Peyer's patch (tissue), 4 donors: ENCODE results near the gene YJU2. TPM values are rescaled to one million over a fixed set of nuclear protein-coding genes. Genes with fewer than 3 reads are reported as not detected.
"Not testable (repeated sequence)": the region's sequence is repeated elsewhere in the genome, so short reads cannot be mapped to it uniquely, and the experiment has no call there.

ENCODE experiments used
- DNase-seq, 3 donors: peaks; one replicate each; pipeline ENCODE4 v3.0.0-alpha.2; 2017 to 2019
- H3K27ac ChIP-seq, 4 donors: fragments of 200-600 bp; sonication (generic); one replicate each; pipeline ENCODE4 v1.5.1; 2016 to 2019
- H3K27me3 ChIP-seq, 2 donors: fragments of 200-600 bp; sonication (generic); one replicate each; pipeline ENCODE4 v1.5.1; 2019
- H3K36me3 ChIP-seq, 3 donors: fragments of 200-600 bp; sonication (generic); one replicate each; pipeline ENCODE4 v1.5.1; 2016 to 2019
- H3K4me1 ChIP-seq, 4 donors: fragments of 200-600 bp; sonication (generic); one replicate each; pipeline ENCODE4 v1.5.1; 2016 to 2019
- H3K4me3 ChIP-seq, 4 donors: fragments of 200-600 bp; sonication (generic); 1 replicate in 3 of 4; 2 replicates in 1 of 4; pipeline ENCODE4 v1.5.1; 2016 to 2019; ENCODE audit warnings: mild to moderate bottlenecking in 1 of 4
- H3K9me3 ChIP-seq, 4 donors: fragments of 200-600 bp; sonication (generic); one replicate each; pipeline ENCODE4 v1.5.1; 2016 to 2019; ENCODE audit warnings: mild to moderate bottlenecking in 1 of 4
- POLR2A ChIP-seq, 2 donors: fragments of 450-650 bp; IDR thresholded peaks; one replicate each; pipeline ENCODE4 v1.5.1; 2017; ENCODE audit warnings: antibody characterized with exemption in 2 of 2, mild to moderate bottlenecking in 2 of 2, moderate library complexity in 2 of 2
- total RNA-seq, 4 donors: library from RNA; depleted of rRNA; stranded (reverse); fragments of >200 nt; gene quantifications; one replicate each; pipeline ENCODE4 v1.1.0, GENCODE V29; 2016
- TF ChIP-seq, protein P1 (sequence below), 6 experiments: fragments of 450-650 bp in 4 of 6; fragments of 200-600 bp in 2 of 6; sonication (generic) in 1 of 6; IDR thresholded peaks; one replicate each; pipeline ENCODE4 v1.5.1; 2017 to 2019; ENCODE audit warnings: antibody characterized with exemption in 6 of 6, mild to moderate bottlenecking in 3 of 6, moderate library complexity in 1 of 6

YJU2 gene
- total RNA-seq, 4 donors from 2014 or later: 8.9 to 33.8 (median 24.1) TPM

DNA sequence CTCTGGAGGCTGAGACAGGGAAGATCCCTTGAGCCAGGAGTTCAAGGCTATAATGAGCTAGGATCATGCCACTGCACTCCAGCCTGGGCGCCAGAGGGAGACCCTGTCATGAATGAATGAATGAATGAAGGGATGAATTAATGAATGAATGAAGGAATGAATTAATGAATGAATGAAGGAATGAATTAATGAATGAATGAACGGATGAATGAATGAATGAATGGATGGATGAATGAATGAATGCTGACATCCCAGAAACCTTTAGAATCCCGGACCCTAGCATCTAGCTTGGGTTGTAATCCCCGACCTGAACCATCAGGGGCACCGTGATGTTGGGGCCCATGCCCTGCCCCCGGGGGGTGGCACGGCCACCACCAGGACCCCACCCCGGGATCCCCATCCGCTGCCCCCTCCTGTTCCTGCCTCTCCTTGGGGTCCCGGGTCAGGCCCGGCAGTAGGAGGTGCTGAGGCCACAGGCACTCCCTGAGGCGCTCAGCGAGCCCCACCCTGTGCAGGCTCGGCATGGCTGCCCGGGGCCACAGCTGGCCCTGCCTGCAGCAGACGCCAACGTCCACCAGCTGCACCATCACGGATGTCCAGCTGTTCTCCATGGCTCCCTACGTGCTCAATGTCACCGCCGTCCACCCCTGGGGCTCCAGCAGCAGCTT lies 14.1 kb upstream of the YJU2 start:
- H3K36me3 ChIP-seq: no peaks in the 10 kb centered on the region
- H3K4me1 ChIP-seq: peaks cover 0 to 8% (median 0%) of the 10 kb centered on the region in 4 donors
- no peak for DNase-seq
- no peak overlapping the region for H3K27ac ChIP-seq
- no peak overlapping the region for H3K4me3 ChIP-seq
- H3K27me3 ChIP-seq: no peaks in the 10 kb centered on the region
- H3K9me3 ChIP-seq: no peaks in the 10 kb centered on the region
- TF ChIP-seq POLR2A (IDR thresholded peaks at IDR 0.05): no peak
- TF ChIP-seq, protein P1, sequence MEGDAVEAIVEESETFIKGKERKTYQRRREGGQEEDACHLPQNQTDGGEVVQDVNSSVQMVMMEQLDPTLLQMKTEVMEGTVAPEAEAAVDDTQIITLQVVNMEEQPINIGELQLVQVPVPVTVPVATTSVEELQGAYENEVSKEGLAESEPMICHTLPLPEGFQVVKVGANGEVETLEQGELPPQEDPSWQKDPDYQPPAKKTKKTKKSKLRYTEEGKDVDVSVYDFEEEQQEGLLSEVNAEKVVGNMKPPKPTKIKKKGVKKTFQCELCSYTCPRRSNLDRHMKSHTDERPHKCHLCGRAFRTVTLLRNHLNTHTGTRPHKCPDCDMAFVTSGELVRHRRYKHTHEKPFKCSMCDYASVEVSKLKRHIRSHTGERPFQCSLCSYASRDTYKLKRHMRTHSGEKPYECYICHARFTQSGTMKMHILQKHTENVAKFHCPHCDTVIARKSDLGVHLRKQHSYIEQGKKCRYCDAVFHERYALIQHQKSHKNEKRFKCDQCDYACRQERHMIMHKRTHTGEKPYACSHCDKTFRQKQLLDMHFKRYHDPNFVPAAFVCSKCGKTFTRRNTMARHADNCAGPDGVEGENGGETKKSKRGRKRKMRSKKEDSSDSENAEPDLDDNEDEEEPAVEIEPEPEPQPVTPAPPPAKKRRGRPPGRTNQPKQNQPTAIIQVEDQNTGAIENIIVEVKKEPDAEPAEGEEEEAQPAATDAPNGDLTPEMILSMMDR (IDR thresholded peaks at IDR 0.05): no peak

DNA sequence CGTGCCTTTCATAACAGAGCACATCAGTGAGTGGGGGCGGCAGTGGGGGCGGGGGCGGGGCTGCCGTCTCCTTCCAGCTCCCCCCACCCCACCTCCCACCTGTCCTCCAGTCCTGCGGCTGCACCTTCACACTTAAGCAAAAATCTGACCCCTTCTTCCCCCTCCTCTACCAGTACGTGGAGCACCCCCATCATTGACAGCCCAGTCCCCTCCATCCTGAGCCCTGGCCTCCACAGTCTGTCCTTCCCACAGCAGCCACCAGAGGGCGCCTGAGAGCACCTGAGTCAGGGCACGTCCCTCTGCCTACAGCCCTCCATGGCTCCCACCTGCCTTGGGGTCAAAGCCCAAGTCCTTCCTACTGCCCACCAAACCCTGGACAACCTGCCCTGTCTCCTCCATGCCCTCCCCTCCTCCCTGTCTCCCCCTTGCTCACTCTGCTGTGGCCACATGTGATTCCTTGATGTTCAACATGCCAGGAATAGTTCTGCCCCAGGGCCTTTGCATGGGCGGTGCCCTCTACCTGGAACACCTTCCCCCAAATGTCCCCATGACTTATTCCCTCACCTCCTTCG lies 13.5 kb upstream of the YJU2 start:
- peak; percentile 45 to 68 (median 66) for DNase-seq
- no peak overlapping the region for H3K27ac ChIP-seq
- no peaks in the 10 kb centered on the region for H3K27me3 ChIP-seq
- H3K4me1 ChIP-seq: peaks cover 0 to 8% (median 0%) of the 10 kb centered on the region in 4 donors
- H3K4me3 ChIP-seq: no peak overlapping the region
- no peaks in the 10 kb centered on the region for H3K36me3 ChIP-seq
- no peaks in the 10 kb centered on the region for H3K9me3 ChIP-seq
- TF ChIP-seq, protein P1 (IDR thresholded peaks at IDR 0.05): peak in 5 of 6 experiments; percentile 31 to 58 (median 49)
- TF ChIP-seq POLR2A (IDR thresholded peaks at IDR 0.05): no peak

DNA sequence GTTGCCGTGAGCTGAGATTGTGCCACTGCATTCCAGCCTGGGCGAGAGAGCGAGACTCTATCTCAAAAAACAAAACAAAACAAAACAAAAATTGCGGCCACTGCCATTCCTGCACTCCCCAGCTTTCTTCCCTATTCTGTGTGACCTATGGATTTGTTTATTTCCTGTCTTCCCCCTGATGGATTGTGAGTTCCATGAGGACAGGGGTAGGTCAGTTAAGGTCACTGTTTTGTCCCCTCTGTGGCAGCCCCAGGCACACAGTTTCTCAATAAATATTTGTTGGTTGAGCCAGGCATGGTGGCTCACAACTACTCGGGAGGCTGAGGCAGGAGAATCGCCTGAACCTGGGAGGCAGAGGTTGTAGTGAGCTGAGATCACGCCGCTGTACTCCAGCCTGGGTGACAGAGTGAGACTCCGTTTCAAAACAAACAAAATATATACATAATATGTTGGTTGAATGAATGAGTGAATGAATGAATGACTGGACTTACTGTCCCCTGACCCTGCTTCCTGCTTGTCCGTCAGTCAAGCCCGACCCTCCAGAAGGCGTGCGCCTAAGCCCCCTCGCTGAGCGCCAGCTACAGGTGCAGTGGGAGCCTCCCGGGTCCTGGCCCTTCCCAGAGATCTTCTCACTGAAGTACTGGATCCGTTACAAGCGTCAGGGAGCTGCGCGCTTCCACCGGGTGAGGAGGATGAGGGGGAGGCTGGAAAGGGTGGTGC lies 12.6 kb upstream of the YJU2 start:
- Histone ChIP-seq H3K9me3 (no peaks in the 10 kb centered on the region), H3K4me3 (no peak overlapping the region), H3K27ac (no peak overlapping the region), H3K36me3 (no peaks in the 10 kb centered on the region), H3K4me1 (peaks cover 0 to 2% (median 0%) of the 10 kb centered on the region in 4 donors), H3K27me3 (no peaks in the 10 kb centered on the region)
- DNase-seq: no peak
- no peak for TF ChIP-seq POLR2A (IDR thresholded peaks at IDR 0.05)
- TF ChIP-seq, protein P1 (IDR thresholded peaks at IDR 0.05): no peak

DNA sequence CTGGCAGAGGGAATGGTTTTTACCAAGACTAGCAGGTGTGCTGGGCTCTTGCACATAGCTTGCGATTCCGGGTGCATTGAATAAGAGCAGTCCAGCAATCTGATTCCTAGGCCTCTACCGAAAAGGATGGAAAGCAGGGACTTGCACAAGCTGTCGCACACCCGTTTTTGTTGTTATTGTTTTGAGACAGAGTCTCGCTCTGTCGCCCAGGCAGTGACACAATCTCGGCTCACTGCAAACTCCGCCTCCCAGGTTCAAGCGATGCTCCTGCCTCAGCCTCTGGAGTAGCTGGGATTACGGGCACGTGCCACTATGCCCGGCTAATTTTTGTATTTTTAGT lies 12.0 kb upstream of the YJU2 start:
- H3K4me3 ChIP-seq: no peak overlapping the region

DNA sequence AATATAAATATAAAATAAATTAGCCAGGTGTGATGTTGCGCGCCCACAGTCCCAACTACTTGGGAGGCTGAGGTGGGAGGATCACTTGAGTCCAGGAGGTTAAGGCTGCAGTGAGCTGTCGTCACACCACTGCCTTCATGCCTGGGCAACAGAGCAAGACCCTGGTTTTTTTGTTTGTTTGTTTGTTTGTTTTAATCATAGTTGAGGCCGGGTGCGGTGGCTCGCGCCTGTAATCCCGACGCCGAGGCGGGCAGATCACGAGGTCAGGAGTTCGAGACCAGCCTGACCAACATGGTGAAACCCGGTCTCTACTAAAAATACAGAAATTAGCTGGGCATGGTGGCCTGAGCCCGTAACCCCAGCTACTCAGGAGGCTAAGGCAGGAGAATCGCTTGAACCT lies 9.4 kb upstream of the YJU2 start:
- not testable (repeated sequence) for H3K4me3 ChIP-seq, H3K27ac ChIP-seq, H3K4me1 ChIP-seq, H3K36me3 ChIP-seq, DNase-seq, H3K27me3 ChIP-seq, H3K9me3 ChIP-seq

More for the DNA sequence above, 12.0 kb upstream of the YJU2 start:
- TF ChIP-seq, protein P1 (IDR thresholded peaks at IDR 0.05): no peak
- TF ChIP-seq POLR2A (IDR thresholded peaks at IDR 0.05): no peak
- DNase-seq: no peak
- H3K4me1 ChIP-seq: no peaks in the 10 kb centered on the region
- no peak overlapping the region for H3K27ac ChIP-seq
- H3K36me3 ChIP-seq: no peaks in the 10 kb centered on the region
- no peaks in the 10 kb centered on the region for H3K9me3 ChIP-seq
- H3K27me3 ChIP-seq: no peaks in the 10 kb centered on the region

DNA sequence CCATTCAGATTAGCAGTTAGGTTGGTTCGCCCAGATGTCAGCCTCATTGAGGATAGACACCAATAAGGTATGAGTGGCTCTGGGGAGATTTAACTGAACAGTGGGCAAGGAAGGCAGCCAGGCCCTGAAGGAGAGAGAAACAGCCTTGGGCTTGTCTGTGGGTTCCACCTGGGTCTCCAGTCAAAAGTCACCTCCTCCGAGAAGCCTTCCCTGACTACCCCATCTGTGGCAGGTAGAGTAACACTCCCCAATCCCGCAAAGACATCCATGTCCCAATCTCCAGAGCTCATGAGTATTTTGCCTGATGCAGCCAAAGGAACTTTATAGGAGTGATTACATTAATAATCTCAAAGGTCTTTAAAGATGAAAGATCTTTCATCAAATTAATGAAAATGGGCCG lies 8.0 kb upstream of the YJU2 start:
- H3K27me3 ChIP-seq: no peaks in the 10 kb centered on the region
- no peak for DNase-seq
- H3K9me3 ChIP-seq: peaks cover 0 to 5% (median 0%) of the 10 kb centered on the region in 4 donors
- TF ChIP-seq, protein P1 (IDR thresholded peaks at IDR 0.05): no peak
- no peak for TF ChIP-seq POLR2A (IDR thresholded peaks at IDR 0.05)
- no peaks in the 10 kb centered on the region for H3K36me3 ChIP-seq
- H3K4me3 ChIP-seq: no peak overlapping the region
- no peaks in the 10 kb centered on the region for H3K4me1 ChIP-seq
- no peak overlapping the region for H3K27ac ChIP-seq
